ENCODE results near the gene RAB7B. TPM values are rescaled to one million over a fixed set of nuclear protein-coding genes. Genes with fewer than 3 reads are reported as not detected.

The RAB7B gene
- total and polyA plus RNA-seq, 12 donors: 0.17 to 3.5 (median 0.82) TPM

DNA sequence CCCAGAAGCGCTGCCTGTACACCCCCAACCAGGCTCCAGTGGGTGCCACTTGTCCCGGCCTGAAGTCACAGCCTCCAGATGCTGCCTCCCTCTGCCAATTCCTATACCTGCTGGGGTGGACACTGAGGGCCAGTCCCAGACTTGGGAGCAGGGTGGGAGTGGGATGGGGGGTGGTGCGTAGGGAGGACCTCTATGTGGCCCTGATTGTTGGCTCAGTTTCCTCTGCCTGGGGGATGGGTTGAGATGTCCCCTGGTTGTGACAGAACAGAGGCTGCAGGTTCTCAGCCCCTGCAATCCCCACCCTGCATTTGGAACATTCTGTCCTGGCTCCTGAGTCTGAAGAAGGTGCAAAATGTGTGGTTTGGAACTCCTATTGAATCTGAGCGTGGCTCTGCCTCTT lies 27.2 kb downstream of the RAB7B start:
- TF ChIP-seq POLR2A (IDR thresholded peaks at IDR 0.05): no peak
- TF ChIP-seq, protein P1, sequence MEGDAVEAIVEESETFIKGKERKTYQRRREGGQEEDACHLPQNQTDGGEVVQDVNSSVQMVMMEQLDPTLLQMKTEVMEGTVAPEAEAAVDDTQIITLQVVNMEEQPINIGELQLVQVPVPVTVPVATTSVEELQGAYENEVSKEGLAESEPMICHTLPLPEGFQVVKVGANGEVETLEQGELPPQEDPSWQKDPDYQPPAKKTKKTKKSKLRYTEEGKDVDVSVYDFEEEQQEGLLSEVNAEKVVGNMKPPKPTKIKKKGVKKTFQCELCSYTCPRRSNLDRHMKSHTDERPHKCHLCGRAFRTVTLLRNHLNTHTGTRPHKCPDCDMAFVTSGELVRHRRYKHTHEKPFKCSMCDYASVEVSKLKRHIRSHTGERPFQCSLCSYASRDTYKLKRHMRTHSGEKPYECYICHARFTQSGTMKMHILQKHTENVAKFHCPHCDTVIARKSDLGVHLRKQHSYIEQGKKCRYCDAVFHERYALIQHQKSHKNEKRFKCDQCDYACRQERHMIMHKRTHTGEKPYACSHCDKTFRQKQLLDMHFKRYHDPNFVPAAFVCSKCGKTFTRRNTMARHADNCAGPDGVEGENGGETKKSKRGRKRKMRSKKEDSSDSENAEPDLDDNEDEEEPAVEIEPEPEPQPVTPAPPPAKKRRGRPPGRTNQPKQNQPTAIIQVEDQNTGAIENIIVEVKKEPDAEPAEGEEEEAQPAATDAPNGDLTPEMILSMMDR (IDR thresholded peaks at IDR 0.05): no peak
- no peaks in the 10 kb centered on the region for H3K9me3 ChIP-seq (replicated peaks in 1 of 3)
- H3K36me3 ChIP-seq (replicated peaks in 1 of 2): no peaks in the 10 kb centered on the region
- 65 to 92% (median 78%) methylated on average over 1 to 4 of the region's 4 CpGs for WGBS, 4 donors
- intact Hi-C loops (cut with DNase I): loop anchor here (2.0 to 5.0 kb wide), 2 partner anchors 57 to 184 kb away; no protein-coding TSS in a partner anchor
- H3K27ac ChIP-seq: no peak overlapping the region
- H3K27me3 ChIP-seq: no peaks in the 10 kb centered on the region
- no peak for DNase-seq
- no peaks in the 10 kb centered on the region for H3K4me1 ChIP-seq (replicated peaks in 1 of 2)
- H3K4me3 ChIP-seq: no peak overlapping the region

- Histone ChIP-seq H3K4me1 (replicated peaks in 1 of 2) (no peaks in the 10 kb centered on the region), H3K36me3 (replicated peaks in 1 of 2) (no peaks in the 10 kb centered on the region), H3K4me3 (no peak overlapping the region), H3K9me3 (replicated peaks in 1 of 3) (no peaks in the 10 kb centered on the region), H3K27me3 (no peaks in the 10 kb centered on the region), H3K27ac (no peak overlapping the region)
- 73 to 78% (median 76%) methylated on average over 5 to 15 of the region's 15 CpGs for WGBS, 4 donors
- DNase-seq: no peak
- intact Hi-C loops (cut with DNase I): loop anchor here in 1 of 2 donors (5.0 kb wide), 1 partner anchor 183 kb away; no protein-coding TSS in a partner anchor
- TF ChIP-seq, protein P1 (IDR thresholded peaks at IDR 0.05): no peak
- TF ChIP-seq POLR2A (IDR thresholded peaks at IDR 0.05): no peak
Measured at GRCh38 chr1:205975387-205975998, 27.7 kb downstream of the RAB7B start.

DNA sequence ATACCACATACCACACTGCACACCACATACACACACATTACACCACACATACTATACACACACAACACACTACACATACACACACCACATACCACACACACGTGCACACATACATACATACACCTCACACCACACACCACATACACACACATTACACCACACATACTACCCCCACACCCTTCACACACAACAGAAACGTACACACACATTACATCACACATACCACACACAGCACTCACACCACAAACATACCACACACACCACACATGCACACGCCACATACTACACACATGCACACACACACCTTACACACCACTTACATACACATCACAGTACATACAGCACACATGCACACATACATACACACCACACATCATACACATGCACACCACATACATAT lies 28.5 kb downstream of the RAB7B start:
- Histone ChIP-seq H3K9me3 (replicated peaks in 1 of 3) (no peaks in the 10 kb centered on the region), H3K4me3 (no peak overlapping the region), H3K27me3 (no peaks in the 10 kb centered on the region), H3K4me1 (replicated peaks in 1 of 2) (no peaks in the 10 kb centered on the region), H3K36me3 (replicated peaks in 1 of 2) (no peaks in the 10 kb centered on the region), H3K27ac (no peak overlapping the region)
- DNase-seq: no peak
- no peak for TF ChIP-seq POLR2A (IDR thresholded peaks at IDR 0.05)
- TF ChIP-seq, protein P1 (IDR thresholded peaks at IDR 0.05): no peak
- intact Hi-C loops (cut with DNase I): loop anchor here in 1 of 2 donors (5.0 kb wide), 1 partner anchor 182 kb away; no protein-coding TSS in a partner anchor
- WGBS, 4 donors: 59 to 74% (median 68%) methylated on average over 3 of the region's 3 CpGs

- no peak for TF ChIP-seq POLR2A (IDR thresholded peaks at IDR 0.05)
- TF ChIP-seq, protein P1 (IDR thresholded peaks at IDR 0.05): no peak
- no peak for DNase-seq
- Histone ChIP-seq H3K9me3 (replicated peaks in 1 of 3) (no peaks in the 10 kb centered on the region), H3K4me3 (no peak overlapping the region), H3K27me3 (no peaks in the 10 kb centered on the region), H3K4me1 (replicated peaks in 1 of 2) (no peaks in the 10 kb centered on the region), H3K36me3 (replicated peaks in 1 of 2) (no peaks in the 10 kb centered on the region), H3K27ac (no peak overlapping the region)
- WGBS, 4 donors: 88 to 92% (median 90%) methylated on average over 8 of the region's 8 CpGs
- intact Hi-C loops (cut with DNase I): no loop called here
Measured at GRCh38 chr1:205973377-205974232, 29.6 kb downstream of the RAB7B start.
